ENCODE results near the gene COL18A1. TPM values are rescaled to one million over a fixed set of nuclear protein-coding genes. Genes with fewer than 3 reads are reported as not detected.

Gene COL18A1
- total and polyA plus RNA-seq, 2 donors (not counting 1 experiment from before 2014, with no cell fraction given) = 15.6 to 24.7 TPM

DNA sequence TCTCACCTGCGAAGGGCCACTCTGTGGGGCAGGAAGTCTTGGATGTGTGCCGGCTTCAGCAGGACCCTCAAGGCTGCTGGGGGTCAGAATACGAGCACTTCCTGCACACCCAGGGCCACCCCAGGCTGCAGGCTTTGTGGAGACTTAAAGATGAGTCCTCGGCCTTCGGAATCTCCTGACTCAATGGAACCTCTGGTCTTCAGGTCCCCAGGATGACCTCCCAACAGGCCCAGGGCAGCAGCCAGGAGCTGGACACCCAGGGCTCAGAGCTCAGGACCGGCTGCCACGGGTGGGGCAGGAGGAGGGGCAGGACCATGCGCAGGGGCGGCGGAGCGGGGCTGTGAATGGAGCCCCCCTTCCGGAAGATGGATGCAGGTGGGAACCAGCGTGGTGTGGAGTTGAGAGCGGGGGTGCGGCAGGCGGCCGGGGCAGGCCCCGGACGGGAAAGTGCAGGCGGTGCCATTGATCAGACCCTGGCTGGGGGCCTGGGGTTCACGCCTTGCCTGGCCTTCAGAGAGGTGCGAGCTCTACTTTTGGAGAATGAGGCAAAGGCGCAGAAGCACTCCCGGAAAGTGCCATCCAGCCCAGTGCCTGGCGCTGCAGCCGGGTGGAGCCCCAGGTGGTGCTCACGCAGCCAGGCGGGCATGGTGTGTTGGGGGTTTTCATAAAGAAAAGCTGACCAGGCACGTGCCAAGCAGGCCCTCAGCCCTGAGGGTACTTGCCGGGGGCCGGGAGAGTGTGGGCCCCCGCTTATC lies 10.4 kb downstream of the COL18A1 start:
- DNase-seq (no peak), ATAC-seq (ENCODE audit: low read depth) (no peak)
- intact Hi-C loops (cut with micrococcal nuclease) = no loop called here
- Histone ChIP-seq H3K79me2 (ENCODE audit: control insufficient read depth, insufficient read depth, low read length) (no peaks in the 10 kb centered on the region), H3K27ac (ENCODE audit: low read length in 2 of 2) (no peak overlapping the region), H2AFZ (ENCODE audit: insufficient read depth, low read depth, low read length, poor library complexity, severe bottlenecking) (no peak overlapping the region), H3K9ac (ENCODE audit: low read length) (no peak overlapping the region), H3K27me3 (replicated peaks in 1 of 4; ENCODE audit: control extremely low read depth in 1 of 4, control insufficient read depth in 3 of 4, insufficient read depth in 4 of 4, low read length in 3 of 4) (peaks cover 0 to 1% (median 0%) of the 10 kb centered on the region in 4 experiments), H4K20me1 (ENCODE audit: control insufficient read depth, insufficient read depth, low read length, poor library complexity, severe bottlenecking) (no peaks in the 10 kb centered on the region), H3K4me3 (ENCODE audit: control extremely low read depth in 1 of 5, extremely low read depth in 1 of 5, insufficient read depth in 1 of 5, low read depth in 2 of 5, low read length in 4 of 5) (no peak overlapping the region), H3K36me3 (replicated peaks in 1 of 2; ENCODE audit: control extremely low read depth in 1 of 2, control insufficient read depth in 1 of 2, extremely low read depth in 1 of 2, insufficient read depth in 2 of 2, low read length in 1 of 2) (no peaks in the 10 kb centered on the region), H3K4me2 (replicated peaks; ENCODE audit: low read depth, low read length, poor library complexity, severe bottlenecking) (no peak overlapping the region), H3K4me1 (ENCODE audit: control insufficient read depth in 2 of 2, insufficient read depth in 2 of 2, low read length in 2 of 2) (no peaks in the 10 kb centered on the region), H3K9me3 (ENCODE audit: control extremely low read depth in 1 of 3, control insufficient read depth in 2 of 3, insufficient read depth in 1 of 3, low read length in 2 of 3) (no peaks in the 10 kb centered on the region)
- ChIA-PET CTCF (no interaction called here), POLR2A (no interaction called here)
- H3K4me1 Mint-ChIP-seq = no peaks in the 10 kb centered on the region
- H3K9me3 Mint-ChIP-seq (ENCODE audit: insufficient read depth) = no peaks in the 10 kb centered on the region
- peaks cover 21% of the 10 kb centered on the region for H3K27me3 Mint-ChIP-seq
- no peak for TF ChIP-seq EZH2 (IDR thresholded peaks at IDR 0.05; ENCODE audit: borderline replicate concordance, insufficient read depth, low read depth, low read length, poor library complexity, severe bottlenecking)
- no peak for TF ChIP-seq CTCF (IDR thresholded peaks at IDR 0.05)
- H3K27ac Mint-ChIP-seq = no peak overlapping the region
- no peak overlapping the region for H3K4me3 Mint-ChIP-seq
- 91% methylated on average over 32 of the region's 32 CpGs for WGBS (ENCODE audit: insufficient coverage)

GRCh38 chr21:45415943-45416611 lies 11.1 kb downstream of the COL18A1 start:
- WGBS (ENCODE audit: insufficient coverage) = 88% methylated on average over 25 of the region's 25 CpGs
- Mint-ChIP-seq H3K27ac (no peak overlapping the region), H3K27me3 (peaks cover 21% of the 10 kb centered on the region), H3K4me3 (no peak overlapping the region), H3K9me3 (ENCODE audit: insufficient read depth) (no peaks in the 10 kb centered on the region), H3K4me1 (no peaks in the 10 kb centered on the region)
- ATAC-seq (ENCODE audit: low read depth) = no peak
- no peak overlapping the region for H3K27ac ChIP-seq (ENCODE audit: low read length in 2 of 2)
- H3K4me1 ChIP-seq (ENCODE audit: control insufficient read depth in 2 of 2, insufficient read depth in 2 of 2, low read length in 2 of 2) = no peaks in the 10 kb centered on the region
- intact Hi-C loops (cut with micrococcal nuclease) = no loop called here
- H2AFZ ChIP-seq (ENCODE audit: insufficient read depth, low read depth, low read length, poor library complexity, severe bottlenecking) = no peak overlapping the region
- no peaks in the 10 kb centered on the region for H3K27me3 ChIP-seq (replicated peaks in 1 of 4; ENCODE audit: control extremely low read depth in 1 of 4, control insufficient read depth in 3 of 4, insufficient read depth in 4 of 4, low read length in 3 of 4)
- H4K20me1 ChIP-seq (ENCODE audit: control insufficient read depth, insufficient read depth, low read length, poor library complexity, severe bottlenecking) = no peaks in the 10 kb centered on the region
- no peak overlapping the region for H3K9ac ChIP-seq (ENCODE audit: low read length)
- TF ChIP-seq CTCF (IDR thresholded peaks at IDR 0.05) (no peak), EZH2 (IDR thresholded peaks at IDR 0.05; ENCODE audit: borderline replicate concordance, insufficient read depth, low read depth, low read length, poor library complexity, severe bottlenecking) (no peak)
- ChIA-PET CTCF (no interaction called here), POLR2A (no interaction called here)
- H3K4me2 ChIP-seq (replicated peaks; ENCODE audit: low read depth, low read length, poor library complexity, severe bottlenecking) = no peak overlapping the region
- no peaks in the 10 kb centered on the region for H3K36me3 ChIP-seq (replicated peaks in 1 of 2; ENCODE audit: control extremely low read depth in 1 of 2, control insufficient read depth in 1 of 2, extremely low read depth in 1 of 2, insufficient read depth in 2 of 2, low read length in 1 of 2)
- H3K4me3 ChIP-seq (ENCODE audit: control extremely low read depth in 1 of 5, extremely low read depth in 1 of 5, insufficient read depth in 1 of 5, low read depth in 2 of 5, low read length in 4 of 5) = no peak overlapping the region
- no peaks in the 10 kb centered on the region for H3K79me2 ChIP-seq (ENCODE audit: control insufficient read depth, insufficient read depth, low read length)
- no peaks in the 10 kb centered on the region for H3K9me3 ChIP-seq (ENCODE audit: control extremely low read depth in 1 of 3, control insufficient read depth in 2 of 3, insufficient read depth in 1 of 3, low read length in 2 of 3)
- no peak for DNase-seq
